Neural progenitor cell (in vitro differentiated cells): ENCODE data around the gene SBNO1. TPM values are rescaled to one million over a fixed set of nuclear protein-coding genes. Genes with fewer than 3 reads are reported as not detected.
"Not testable (repeated sequence)": the region's sequence is repeated elsewhere in the genome, so short reads cannot be mapped to it uniquely, and the experiment has no call there.

Experiments
- DNase-seq: peaks from one replicate; pipeline ENCODE4 v3.0.0-alpha.2; 2016; ENCODE audit warnings: low spot score
- H2AFZ ChIP-seq: fragments of 200-600 bp; sonication (generic); replicated peaks from 2 replicates; pipeline ENCODE4 v1.6.1; 2016; ENCODE audit warnings: antibody characterized with exemption
- H3F3A ChIP-seq: fragments of 200-600 bp; sonication (generic); 2 replicates; pipeline ENCODE4 v1.6.1; 2016; ENCODE audit warnings: antibody characterized with exemption, low read depth
- H3K27ac ChIP-seq: fragments of 200-600 bp; sonication (generic); 2 replicates; pipeline ENCODE4 v1.5.1; 2016; ENCODE audit warnings: mild to moderate bottlenecking
- H3K27me3 ChIP-seq: fragments of 200-600 bp; sonication (generic); 2 replicates; pipeline ENCODE4 v1.6.1; 2016; ENCODE audit warnings: mild to moderate bottlenecking, moderate library complexity
- H3K36me3 ChIP-seq: fragments of 200-600 bp; sonication (generic); 2 replicates; pipeline ENCODE4 v1.5.1; 2016
- H3K4me1 ChIP-seq: fragments of 200-600 bp; sonication (generic); 2 replicates; pipeline ENCODE4 v1.6.1; 2016; ENCODE audit warnings: mixed run types
- H3K4me2 ChIP-seq: fragments of 200-600 bp; sonication (generic); 2 replicates; pipeline ENCODE4 v1.6.1; 2016
- H3K4me3 ChIP-seq: fragments of 200-600 bp; sonication (generic); 2 replicates; pipeline ENCODE4 v1.5.1; 2016
- H3K79me2 ChIP-seq: fragments of 200-600 bp; sonication (generic); 2 replicates; pipeline ENCODE4 v1.6.1; 2016; ENCODE audit warnings: low read depth
- H3K9ac ChIP-seq: fragments of 200-600 bp; sonication (generic); 2 replicates; pipeline ENCODE4 v1.6.1; 2016
- H3K9me3 ChIP-seq: fragments of 200-600 bp; sonication (generic); 2 replicates; pipeline ENCODE4 v1.5.1; 2016; ENCODE audit warnings: low read depth
- H4K20me1 ChIP-seq: fragments of 200-600 bp; sonication (generic); 2 replicates; pipeline ENCODE4 v1.6.1; 2016; ENCODE audit warnings: low read depth
- H3K27ac Mint-ChIP-seq: 3 replicates; pipeline ENCODE4 v1.8.0; 2021; ENCODE audit warnings: mixed read lengths
- H3K27me3 Mint-ChIP-seq: 2 replicates; pipeline ENCODE4 v1.8.0; 2022; ENCODE audit warnings: low read depth, mild to moderate bottlenecking, inconsistent platforms, moderate library complexity, mixed read lengths; ENCODE audit not compliant: insufficient read depth
- H3K36me3 Mint-ChIP-seq: 3 replicates; pipeline ENCODE4 v1.8.0; 2021; ENCODE audit warnings: mixed read lengths
- H3K4me1 Mint-ChIP-seq: 3 replicates; pipeline ENCODE4 v1.8.0; 2021; ENCODE audit warnings: mixed read lengths
- H3K4me3 Mint-ChIP-seq: 3 replicates; pipeline ENCODE4 v1.8.0; 2021; ENCODE audit warnings: mild to moderate bottlenecking, moderate library complexity, mixed read lengths
- H3K9me3 Mint-ChIP-seq: 3 replicates; pipeline ENCODE4 v1.8.0; 2020; ENCODE audit warnings: mixed read lengths
- EZH2 ChIP-seq: fragments of 200-600 bp; sonication (generic); IDR thresholded peaks from 2 replicates; pipeline ENCODE4 v1.6.1; 2017; ENCODE audit warnings: antibody characterized with exemption, mild to moderate bottlenecking, moderate library complexity
- EZH2phosphoT487 ChIP-seq: fragments of 200-600 bp; sonication (generic); IDR thresholded peaks from 2 replicates; pipeline ENCODE4 v1.6.1; 2017; ENCODE audit warnings: antibody characterized with exemption
- total RNA-seq: library from RNA; depleted of rRNA; stranded (reverse); fragments of >200 nt; gene quantifications from 2 replicates; pipeline ENCODE4 v1.2.3, GENCODE V29; 2015; ENCODE audit warnings: low replicate concordance
- TF ChIP-seq, protein P1 (sequence below): fragments of 200-600 bp; sonication (generic); IDR thresholded peaks from 2 replicates; pipeline ENCODE4 v1.5.1; 2017; ENCODE audit warnings: antibody characterized with exemption, mild to moderate bottlenecking

SBNO1 gene
- total RNA-seq, 1 donor from 2014 or later = 81.6 TPM

DNA sequence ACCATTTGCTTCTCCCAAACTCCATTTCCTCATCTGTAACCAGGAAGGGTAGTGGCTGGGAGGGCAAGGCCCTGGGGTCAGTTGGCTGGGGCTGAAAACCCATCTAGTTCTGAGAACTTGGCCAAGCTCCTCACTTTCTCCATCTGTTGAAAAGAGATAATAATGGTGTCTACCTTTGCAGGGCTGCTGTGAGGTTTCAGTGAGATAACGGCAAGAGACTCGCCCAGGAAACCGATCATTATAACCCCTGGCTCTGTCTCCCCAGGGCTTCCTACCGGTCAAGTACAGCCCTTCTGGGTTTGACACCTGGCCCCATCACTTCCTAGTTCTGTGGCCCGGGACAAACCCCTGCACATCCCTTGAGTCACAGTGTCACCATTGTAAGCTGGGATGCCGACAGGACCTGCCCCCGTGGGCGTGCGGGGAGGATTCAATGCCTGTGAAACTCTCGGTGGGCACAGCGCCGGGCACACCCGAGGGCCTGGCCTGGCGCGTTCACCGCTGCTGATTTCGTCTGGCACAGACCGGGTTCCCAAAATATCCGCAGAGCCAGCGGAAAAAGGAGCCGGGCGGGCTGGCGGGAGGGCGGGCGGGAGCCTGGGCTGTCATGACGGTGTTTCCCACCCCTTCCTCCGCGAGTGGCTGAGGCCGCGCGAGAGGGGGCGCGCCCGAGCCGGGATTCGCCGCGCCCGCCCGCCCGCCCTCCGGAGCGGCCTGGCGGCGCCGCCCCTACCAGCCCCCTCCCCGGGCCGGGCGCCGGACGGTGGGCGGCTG is 23.7 kb upstream of the SBNO1 start:
- Histone ChIP-seq H3K27me3 (peaks cover 51% of the 10 kb centered on the region), H3F3A (peaks cover 36% of the 10 kb centered on the region), H3K27ac (no peak overlapping the region), H3K4me2 (peak overlapping the region; percentile 98), H3K9me3 (no peaks in the 10 kb centered on the region), H3K4me3 (peak overlapping the region; percentile 67), H2AFZ (no peak overlapping the region), H3K79me2 (peaks cover 41% of the 10 kb centered on the region), H3K36me3 (no peaks in the 10 kb centered on the region), H4K20me1 (peaks cover 57% of the 10 kb centered on the region), H3K4me1 (peaks cover 16% of the 10 kb centered on the region), H3K9ac (no peak overlapping the region)
- peak overlapping the region; percentile 86 for H3K4me3 Mint-ChIP-seq
- H3K27me3 Mint-ChIP-seq = peaks cover 9% of the 10 kb centered on the region
- no peak overlapping the region for H3K27ac Mint-ChIP-seq
- DNase-seq = peak; percentile 88
- H3K9me3 Mint-ChIP-seq = no peaks in the 10 kb centered on the region
- peaks cover 14% of the 10 kb centered on the region for H3K36me3 Mint-ChIP-seq
- peaks cover 28% of the 10 kb centered on the region for H3K4me1 Mint-ChIP-seq
- TF ChIP-seq, protein P1, sequence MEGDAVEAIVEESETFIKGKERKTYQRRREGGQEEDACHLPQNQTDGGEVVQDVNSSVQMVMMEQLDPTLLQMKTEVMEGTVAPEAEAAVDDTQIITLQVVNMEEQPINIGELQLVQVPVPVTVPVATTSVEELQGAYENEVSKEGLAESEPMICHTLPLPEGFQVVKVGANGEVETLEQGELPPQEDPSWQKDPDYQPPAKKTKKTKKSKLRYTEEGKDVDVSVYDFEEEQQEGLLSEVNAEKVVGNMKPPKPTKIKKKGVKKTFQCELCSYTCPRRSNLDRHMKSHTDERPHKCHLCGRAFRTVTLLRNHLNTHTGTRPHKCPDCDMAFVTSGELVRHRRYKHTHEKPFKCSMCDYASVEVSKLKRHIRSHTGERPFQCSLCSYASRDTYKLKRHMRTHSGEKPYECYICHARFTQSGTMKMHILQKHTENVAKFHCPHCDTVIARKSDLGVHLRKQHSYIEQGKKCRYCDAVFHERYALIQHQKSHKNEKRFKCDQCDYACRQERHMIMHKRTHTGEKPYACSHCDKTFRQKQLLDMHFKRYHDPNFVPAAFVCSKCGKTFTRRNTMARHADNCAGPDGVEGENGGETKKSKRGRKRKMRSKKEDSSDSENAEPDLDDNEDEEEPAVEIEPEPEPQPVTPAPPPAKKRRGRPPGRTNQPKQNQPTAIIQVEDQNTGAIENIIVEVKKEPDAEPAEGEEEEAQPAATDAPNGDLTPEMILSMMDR = peak; percentile 17
- TF ChIP-seq EZH2phosphoT487 (no peak), EZH2 (no peak)

DNA sequence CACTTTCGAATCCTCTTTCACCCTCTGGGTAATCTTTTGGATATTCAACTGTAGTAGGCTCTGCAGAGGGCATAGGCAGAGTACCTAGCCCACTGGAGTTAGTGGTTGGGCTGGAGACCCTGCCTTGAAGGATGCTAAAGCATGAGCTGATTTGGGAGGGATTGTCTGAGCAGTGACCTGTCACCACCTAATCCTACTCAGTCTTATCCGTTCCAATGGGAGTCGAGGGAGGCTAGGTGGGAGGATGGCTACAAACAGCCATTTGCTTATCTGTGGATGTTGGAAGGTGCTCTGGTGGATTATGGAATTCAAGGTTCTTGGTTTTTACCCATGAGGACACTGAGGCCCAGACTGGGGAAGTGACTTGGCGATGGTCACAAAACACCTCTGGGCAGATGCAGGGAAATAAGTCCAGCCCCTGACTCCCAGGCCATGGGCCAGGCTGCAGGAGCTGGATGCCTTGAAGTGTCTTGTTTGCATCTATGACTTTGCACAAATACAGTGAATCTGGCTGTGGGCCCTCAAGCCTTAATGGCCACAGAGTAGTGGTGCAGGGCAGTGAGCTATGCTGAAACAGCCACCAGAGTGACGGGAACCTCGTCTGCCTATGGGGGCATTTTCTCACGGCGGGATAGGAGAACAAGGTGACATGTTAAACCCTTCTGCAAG is 23.0 kb upstream of the SBNO1 start:
- Histone ChIP-seq H3K9me3 (no peaks in the 10 kb centered on the region), H2AFZ (no peak overlapping the region), H3F3A (peaks cover 43% of the 10 kb centered on the region), H4K20me1 (peaks cover 55% of the 10 kb centered on the region), H3K4me2 (no peak overlapping the region), H3K4me3 (peak overlapping the region; percentile 67), H3K9ac (no peak overlapping the region), H3K27ac (no peak overlapping the region), H3K27me3 (peaks cover 51% of the 10 kb centered on the region), H3K4me1 (peaks cover 16% of the 10 kb centered on the region), H3K36me3 (no peaks in the 10 kb centered on the region), H3K79me2 (peaks cover 41% of the 10 kb centered on the region)
- DNase-seq = no peak
- no peak overlapping the region for H3K27ac Mint-ChIP-seq
- TF ChIP-seq EZH2 (no peak), EZH2phosphoT487 (no peak)
- TF ChIP-seq, protein P1 = no peak
- peaks cover 28% of the 10 kb centered on the region for H3K4me1 Mint-ChIP-seq
- H3K36me3 Mint-ChIP-seq = peaks cover 12% of the 10 kb centered on the region
- peak overlapping the region; percentile 86 for H3K4me3 Mint-ChIP-seq
- H3K9me3 Mint-ChIP-seq = no peaks in the 10 kb centered on the region
- peaks cover 9% of the 10 kb centered on the region for H3K27me3 Mint-ChIP-seq

DNA sequence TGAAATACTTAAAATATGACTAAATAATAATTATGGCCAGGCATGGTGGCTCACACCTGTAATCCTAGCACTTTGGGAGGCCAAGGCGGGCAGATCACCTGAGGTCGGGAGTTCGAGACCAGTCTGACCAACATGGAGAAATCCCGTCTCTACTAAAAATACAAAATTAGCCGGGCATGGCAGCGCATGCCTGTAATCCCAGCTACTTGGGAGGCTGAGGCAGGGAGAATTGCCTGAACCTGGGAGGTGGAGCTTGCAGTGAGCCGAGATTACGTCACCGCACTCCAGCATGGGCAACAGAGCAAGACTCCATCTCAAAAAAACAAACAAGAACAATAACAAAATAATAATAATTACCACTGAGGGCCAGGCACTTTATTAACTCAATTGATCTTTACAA is 20.9 kb upstream of the SBNO1 start:
- not testable (repeated sequence) for H3K27ac Mint-ChIP-seq, H3K27ac ChIP-seq, H3K27me3 Mint-ChIP-seq, H3K4me3 ChIP-seq, H2AFZ ChIP-seq, H3K4me2 ChIP-seq, H3K9me3 ChIP-seq, DNase-seq, H3K9me3 Mint-ChIP-seq, H3K36me3 Mint-ChIP-seq, H3K36me3 ChIP-seq, H3K9ac ChIP-seq
- H3F3A ChIP-seq = peaks cover 48% of the 10 kb centered on the region
- Mint-ChIP-seq H3K4me1 (peaks cover 27% of the 10 kb centered on the region), H3K4me3 (peak overlapping the region; percentile 95)
- H3K4me1 ChIP-seq = peaks cover 14% of the 10 kb centered on the region
- peaks cover 34% of the 10 kb centered on the region for H4K20me1 ChIP-seq
- H3K27me3 ChIP-seq = peaks cover 46% of the 10 kb centered on the region
- H3K79me2 ChIP-seq = peaks cover 32% of the 10 kb centered on the region

DNA sequence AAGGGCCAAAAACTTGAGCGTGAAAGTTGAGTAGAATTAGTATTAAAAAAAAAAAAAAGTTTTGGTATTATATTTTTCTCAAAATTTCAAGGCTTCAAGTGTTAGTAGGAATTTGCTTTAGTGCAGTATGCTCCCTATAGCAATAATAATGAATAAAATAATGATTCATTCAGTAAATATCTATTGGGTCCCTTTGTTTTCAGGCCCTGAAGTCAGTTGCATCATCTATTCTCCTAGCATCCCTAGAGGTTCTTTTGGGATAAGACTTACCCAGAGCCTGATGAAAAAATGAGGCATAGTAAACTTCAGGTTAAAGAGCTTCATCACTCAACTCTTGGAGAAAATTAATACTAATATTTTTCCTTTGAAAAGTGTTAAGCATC is 20.3 kb upstream of the SBNO1 start:
- Mint-ChIP-seq H3K4me1 (peaks cover 22% of the 10 kb centered on the region), H3K4me3 (peak overlapping the region; percentile 95), H3K9me3 (no peaks in the 10 kb centered on the region), H3K27ac (no peak overlapping the region), H3K27me3 (peaks cover 2% of the 10 kb centered on the region), H3K36me3 (no peaks in the 10 kb centered on the region)
- H3K4me3 ChIP-seq = peak overlapping the region; percentile 85
- H4K20me1 ChIP-seq = peaks cover 29% of the 10 kb centered on the region
- peaks cover 42% of the 10 kb centered on the region for H3F3A ChIP-seq
- no peak overlapping the region for H3K27ac ChIP-seq
- H3K79me2 ChIP-seq = peaks cover 26% of the 10 kb centered on the region
- H3K4me1 ChIP-seq = peaks cover 9% of the 10 kb centered on the region
- H3K27me3 ChIP-seq = peaks cover 41% of the 10 kb centered on the region
- no peaks in the 10 kb centered on the region for H3K9me3 ChIP-seq
- no peak for DNase-seq
- H3K4me2 ChIP-seq = peak overlapping the region; percentile 94
- H3K36me3 ChIP-seq = no peaks in the 10 kb centered on the region
- H3K9ac ChIP-seq = no peak overlapping the region
- TF ChIP-seq EZH2 (peak; percentile 40), EZH2phosphoT487 (no peak)
- H2AFZ ChIP-seq = no peak overlapping the region
